ENCODE measurements around the gene GLTPD2.

Gene GLTPD2

DNA sequence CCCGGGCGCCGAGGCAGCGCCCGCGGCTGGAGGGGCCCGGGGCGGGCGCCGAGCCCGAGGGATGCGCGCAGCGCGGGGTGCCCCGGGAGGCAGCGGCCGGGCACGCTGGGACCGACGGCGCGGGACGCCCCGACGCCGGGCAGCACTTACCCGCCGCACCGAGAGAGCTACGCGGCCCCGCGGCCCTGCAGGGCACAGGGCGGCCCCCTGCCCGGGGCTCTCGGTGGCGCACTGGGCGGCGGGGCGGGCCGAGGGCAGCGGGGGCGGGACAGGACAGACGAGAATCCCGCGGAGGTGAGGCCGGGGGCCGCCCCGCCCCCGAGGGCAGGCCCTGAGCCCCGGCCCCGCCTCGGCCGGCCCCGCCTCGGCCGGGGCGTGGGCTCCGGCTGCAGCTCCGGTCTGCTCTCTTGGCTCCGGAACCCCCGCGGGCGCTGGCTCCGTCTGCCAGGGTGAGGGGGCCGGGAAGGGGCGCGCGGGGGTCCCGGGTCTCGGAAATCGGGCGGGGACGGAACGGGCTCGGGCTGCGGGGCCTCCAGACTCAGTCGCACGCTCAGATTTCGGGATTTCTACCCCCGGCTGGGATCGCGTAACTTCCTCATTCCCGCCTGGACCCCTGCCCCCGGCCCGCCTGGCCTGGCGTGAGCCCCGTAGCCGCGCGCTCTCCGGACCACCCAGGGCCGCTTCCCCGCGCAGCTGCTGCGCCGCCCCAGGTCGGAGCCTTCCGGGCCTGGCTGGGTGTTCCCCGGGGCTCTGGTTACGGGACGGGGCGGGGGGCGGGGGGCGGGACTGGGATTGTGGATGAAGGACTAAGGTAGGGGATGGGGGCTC is 18.2 kb downstream of the GLTPD2 start, which contains the start of gene PLD2:
PLD2 (plus strand) TSS at position 376 of the 828 bp plus-strand sequence. CDS start 621 bp downstream, outside the sequence.
- Histone ChIP-seq H3K27me3 (ENCODE audit: insufficient read depth, poor library complexity, severe bottlenecking) (peaks cover 8% of the 10 kb centered on the region), H3K27ac (replicated peaks) (no peak within 1 kb of the TSS), H3K4me3 (replicated peaks; ENCODE audit: insufficient read depth, low read length) (peak within 1 kb of the TSS; percentile 44)
- no peak for TF ChIP-seq GABPA (IDR thresholded peaks at IDR 0.05; ENCODE audit: low read depth)
- TF ChIP-seq, protein P1, sequence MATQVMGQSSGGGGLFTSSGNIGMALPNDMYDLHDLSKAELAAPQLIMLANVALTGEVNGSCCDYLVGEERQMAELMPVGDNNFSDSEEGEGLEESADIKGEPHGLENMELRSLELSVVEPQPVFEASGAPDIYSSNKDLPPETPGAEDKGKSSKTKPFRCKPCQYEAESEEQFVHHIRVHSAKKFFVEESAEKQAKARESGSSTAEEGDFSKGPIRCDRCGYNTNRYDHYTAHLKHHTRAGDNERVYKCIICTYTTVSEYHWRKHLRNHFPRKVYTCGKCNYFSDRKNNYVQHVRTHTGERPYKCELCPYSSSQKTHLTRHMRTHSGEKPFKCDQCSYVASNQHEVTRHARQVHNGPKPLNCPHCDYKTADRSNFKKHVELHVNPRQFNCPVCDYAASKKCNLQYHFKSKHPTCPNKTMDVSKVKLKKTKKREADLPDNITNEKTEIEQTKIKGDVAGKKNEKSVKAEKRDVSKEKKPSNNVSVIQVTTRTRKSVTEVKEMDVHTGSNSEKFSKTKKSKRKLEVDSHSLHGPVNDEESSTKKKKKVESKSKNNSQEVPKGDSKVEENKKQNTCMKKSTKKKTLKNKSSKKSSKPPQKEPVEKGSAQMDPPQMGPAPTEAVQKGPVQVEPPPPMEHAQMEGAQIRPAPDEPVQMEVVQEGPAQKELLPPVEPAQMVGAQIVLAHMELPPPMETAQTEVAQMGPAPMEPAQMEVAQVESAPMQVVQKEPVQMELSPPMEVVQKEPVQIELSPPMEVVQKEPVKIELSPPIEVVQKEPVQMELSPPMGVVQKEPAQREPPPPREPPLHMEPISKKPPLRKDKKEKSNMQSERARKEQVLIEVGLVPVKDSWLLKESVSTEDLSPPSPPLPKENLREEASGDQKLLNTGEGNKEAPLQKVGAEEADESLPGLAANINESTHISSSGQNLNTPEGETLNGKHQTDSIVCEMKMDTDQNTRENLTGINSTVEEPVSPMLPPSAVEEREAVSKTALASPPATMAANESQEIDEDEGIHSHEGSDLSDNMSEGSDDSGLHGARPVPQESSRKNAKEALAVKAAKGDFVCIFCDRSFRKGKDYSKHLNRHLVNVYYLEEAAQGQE (IDR thresholded peaks at IDR 0.05; ENCODE audit: insufficient replicate concordance, low read depth), result no peak
- TF ChIP-seq SPI1 (IDR thresholded peaks at IDR 0.05; ENCODE audit: borderline replicate concordance, low read depth), result no peak
- TF ChIP-seq, protein P2, sequence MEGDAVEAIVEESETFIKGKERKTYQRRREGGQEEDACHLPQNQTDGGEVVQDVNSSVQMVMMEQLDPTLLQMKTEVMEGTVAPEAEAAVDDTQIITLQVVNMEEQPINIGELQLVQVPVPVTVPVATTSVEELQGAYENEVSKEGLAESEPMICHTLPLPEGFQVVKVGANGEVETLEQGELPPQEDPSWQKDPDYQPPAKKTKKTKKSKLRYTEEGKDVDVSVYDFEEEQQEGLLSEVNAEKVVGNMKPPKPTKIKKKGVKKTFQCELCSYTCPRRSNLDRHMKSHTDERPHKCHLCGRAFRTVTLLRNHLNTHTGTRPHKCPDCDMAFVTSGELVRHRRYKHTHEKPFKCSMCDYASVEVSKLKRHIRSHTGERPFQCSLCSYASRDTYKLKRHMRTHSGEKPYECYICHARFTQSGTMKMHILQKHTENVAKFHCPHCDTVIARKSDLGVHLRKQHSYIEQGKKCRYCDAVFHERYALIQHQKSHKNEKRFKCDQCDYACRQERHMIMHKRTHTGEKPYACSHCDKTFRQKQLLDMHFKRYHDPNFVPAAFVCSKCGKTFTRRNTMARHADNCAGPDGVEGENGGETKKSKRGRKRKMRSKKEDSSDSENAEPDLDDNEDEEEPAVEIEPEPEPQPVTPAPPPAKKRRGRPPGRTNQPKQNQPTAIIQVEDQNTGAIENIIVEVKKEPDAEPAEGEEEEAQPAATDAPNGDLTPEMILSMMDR (IDR thresholded peaks at IDR 0.05; ENCODE audit: insufficient read depth, low read length), result no peak
- TF ChIP-seq POLR2AphosphoS5 (IDR thresholded peaks at IDR 0.05; ENCODE audit: low read depth), result no peak
- peak; percentile 17 to 26 for DNase-seq (ENCODE audit: low read depth in 1 of 2, low spot score in 1 of 2)

DNA sequence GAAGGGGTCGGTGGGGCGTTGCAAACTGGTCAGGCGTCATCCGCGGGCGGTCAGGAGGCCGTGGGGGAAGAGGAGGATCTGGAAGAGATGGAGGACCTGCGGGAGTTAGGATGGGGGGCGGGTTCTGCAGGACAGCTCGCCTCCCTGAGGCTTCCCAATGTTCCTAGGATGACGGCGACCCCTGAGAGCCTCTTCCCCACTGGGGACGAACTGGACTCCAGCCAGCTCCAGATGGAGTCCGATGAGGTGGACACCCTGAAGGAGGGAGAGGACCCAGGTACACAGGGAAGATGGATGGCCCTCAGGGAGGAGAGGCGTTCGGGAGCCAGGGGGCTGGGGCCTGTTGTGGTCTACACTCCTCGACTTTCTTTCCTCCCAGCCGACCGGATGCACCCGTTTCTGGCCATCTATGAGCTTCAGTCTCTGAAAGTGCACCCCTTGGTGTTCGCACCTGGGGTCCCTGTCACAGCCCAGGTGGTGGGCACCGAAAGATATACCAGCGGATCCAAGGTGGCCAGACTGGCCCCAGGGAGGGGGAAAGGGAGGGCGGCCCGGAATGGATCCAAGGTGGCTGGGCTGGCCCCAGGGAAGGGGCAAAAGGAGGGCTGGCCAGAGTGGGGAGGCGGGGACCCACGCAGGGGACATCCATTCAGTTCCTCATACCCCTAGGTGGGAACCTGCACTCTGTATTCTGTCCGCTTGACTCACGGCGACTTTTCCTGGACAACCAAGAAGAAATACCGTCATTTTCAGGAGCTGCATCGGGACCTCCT is 19.0 kb downstream of the GLTPD2 start:
- no peak overlapping the region for H3K27ac ChIP-seq (replicated peaks)

DNA sequence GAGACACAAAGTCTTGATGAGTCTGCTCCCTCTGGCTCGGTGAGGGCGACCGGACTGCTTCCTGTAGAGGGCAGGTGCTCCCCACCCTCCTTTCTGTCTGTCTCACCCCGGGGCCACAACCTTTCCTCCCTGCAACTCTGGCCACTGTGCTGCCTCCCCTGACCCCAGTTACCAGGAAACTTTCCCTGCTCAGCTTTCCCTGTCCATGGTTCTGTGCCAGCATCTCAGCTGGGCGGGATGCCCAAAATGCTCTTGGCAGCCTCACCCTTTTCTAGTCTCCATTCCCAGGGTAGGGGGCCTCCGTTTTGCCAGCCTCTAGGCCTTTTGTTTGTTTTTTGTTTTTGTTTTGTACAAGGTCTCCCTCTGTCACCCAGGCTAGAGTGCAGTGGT is 19.6 kb downstream of the GLTPD2 start:
- TF ChIP-seq, protein P2 (IDR thresholded peaks at IDR 0.05; ENCODE audit: insufficient read depth, low read length), result no peak
- TF ChIP-seq, protein P1 (IDR thresholded peaks at IDR 0.05; ENCODE audit: insufficient replicate concordance, low read depth), result no peak
- TF ChIP-seq SPI1 (IDR thresholded peaks at IDR 0.05; ENCODE audit: borderline replicate concordance, low read depth) (no peak), GABPA (IDR thresholded peaks at IDR 0.05; ENCODE audit: low read depth) (no peak), POLR2AphosphoS5 (IDR thresholded peaks at IDR 0.05; ENCODE audit: low read depth) (no peak)
- Histone ChIP-seq H3K27me3 (ENCODE audit: insufficient read depth, poor library complexity, severe bottlenecking) (peaks cover 8% of the 10 kb centered on the region), H3K27ac (replicated peaks) (no peak overlapping the region), H3K4me3 (replicated peaks; ENCODE audit: insufficient read depth, low read length) (no peak overlapping the region)
- no peak for DNase-seq (ENCODE audit: low read depth in 1 of 2, low spot score in 1 of 2)

More for the DNA sequence above, 19.0 kb downstream of the GLTPD2 start:
- TF ChIP-seq, protein P1 (IDR thresholded peaks at IDR 0.05; ENCODE audit: insufficient replicate concordance, low read depth), result no peak
- TF ChIP-seq GABPA (IDR thresholded peaks at IDR 0.05; ENCODE audit: low read depth) (no peak), POLR2AphosphoS5 (IDR thresholded peaks at IDR 0.05; ENCODE audit: low read depth) (no peak), SPI1 (IDR thresholded peaks at IDR 0.05; ENCODE audit: borderline replicate concordance, low read depth) (no peak)
- TF ChIP-seq, protein P2 (IDR thresholded peaks at IDR 0.05; ENCODE audit: insufficient read depth, low read length), result no peak
- peaks cover 8% of the 10 kb centered on the region for H3K27me3 ChIP-seq (ENCODE audit: insufficient read depth, poor library complexity, severe bottlenecking)
- peak overlapping the region; percentile 44; the same call in 1 of the 2 replicates for H3K4me3 ChIP-seq (replicated peaks; ENCODE audit: insufficient read depth, low read length)
- no peak for DNase-seq (ENCODE audit: low read depth in 1 of 2, low spot score in 1 of 2)
